Muscle of leg (tissue), 11 donors: ENCODE measurements around the gene KIAA1755. TPM values are rescaled to one million over a fixed set of nuclear protein-coding genes. Genes with fewer than 3 reads are reported as not detected.

Experiments
- DNase-seq: peaks from one replicate; pipeline ENCODE4 v3.0.0; 2013
- H3K27ac ChIP-seq: one replicate; pipeline ENCODE4 v1.5.1; 2013; ENCODE audit warnings: mild to moderate bottlenecking, low read length, control low read depth
- H3K27me3 ChIP-seq: one replicate; pipeline ENCODE4 v1.6.1; 2013; ENCODE audit warnings: low read length; ENCODE audit not compliant: control insufficient read depth, insufficient read depth
- H3K36me3 ChIP-seq: one replicate; pipeline ENCODE4 v1.6.1; 2013; ENCODE audit warnings: low read length; ENCODE audit not compliant: control insufficient read depth, insufficient read depth
- H3K4me1 ChIP-seq: one replicate; pipeline ENCODE4 v1.6.1; 2013; ENCODE audit warnings: low read length; ENCODE audit not compliant: control insufficient read depth, insufficient read depth
- H3K4me3 ChIP-seq: one replicate; pipeline ENCODE4 v1.5.1; 2013; ENCODE audit warnings: low read length, control low read depth
- H3K9me3 ChIP-seq: replicated peaks from 2 replicates; pipeline ENCODE4 v1.6.1; 2013; ENCODE audit warnings: low read depth, low read length; ENCODE audit not compliant: control insufficient read depth
- WGBS: methylation state at CpG from one replicate; pipeline ENCODE4 v1.1.5; 2013; ENCODE audit warnings: missing lambda C conversion rate; ENCODE audit not compliant: insufficient coverage; 5-methylcytosine and 5-hydroxymethylcytosine counted together
- polyA plus RNA-seq, 8 donors: library from polyadenylated mRNA; unstranded; fragments of 120-200 nt; gene quantifications; one replicate each; pipeline versions ENCODE4 v1.2.1 to v1.2.3, GENCODE V29; 2013; ENCODE audit warnings: inconsistent platforms in 1 of 8, low replicate concordance in 1 of 8; ENCODE audit not compliant: insufficient read length in 8 of 8, insufficient read depth in 1 of 8
- total RNA-seq: library from RNA; stranded (reverse); fragments of 120-200 nt; gene quantifications from one replicate; pipeline ENCODE4 v1.2.4, GENCODE V29; 2013

Gene KIAA1755
- total and polyA plus RNA-seq, 9 donors: 5.0 to 19.6 (median 9.7) TPM

DNA sequence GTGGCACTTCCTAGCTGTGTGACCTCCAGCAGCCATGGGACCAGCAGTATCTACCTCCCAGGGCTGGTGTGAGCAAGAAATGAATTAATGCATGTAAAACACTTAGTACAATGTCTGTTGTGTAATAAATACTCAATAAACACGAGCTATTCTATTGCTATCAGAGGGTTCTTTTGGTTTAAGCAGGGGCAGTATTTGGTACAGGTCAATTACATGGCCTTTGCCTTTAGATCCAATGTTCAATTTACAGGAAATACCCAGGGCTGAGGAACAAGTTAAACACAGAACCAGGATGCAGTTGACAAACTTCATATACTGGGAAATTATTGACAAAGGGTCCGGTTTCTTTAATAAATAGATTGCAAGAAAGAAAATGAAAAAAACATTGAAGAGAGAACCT, 98.4 kb downstream of the KIAA1755 start:
- no CpG with 5 or more reads among the region's 2 CpGs for WGBS
- H3K27me3 ChIP-seq: no peaks in the 10 kb centered on the region
- H3K36me3 ChIP-seq: no peaks in the 10 kb centered on the region
- H3K9me3 ChIP-seq: no peaks in the 10 kb centered on the region
- no peak for DNase-seq
- H3K4me3 ChIP-seq: no peak overlapping the region
- peaks cover 40% of the 10 kb centered on the region for H3K4me1 ChIP-seq
- H3K27ac ChIP-seq: no peak overlapping the region

DNA sequence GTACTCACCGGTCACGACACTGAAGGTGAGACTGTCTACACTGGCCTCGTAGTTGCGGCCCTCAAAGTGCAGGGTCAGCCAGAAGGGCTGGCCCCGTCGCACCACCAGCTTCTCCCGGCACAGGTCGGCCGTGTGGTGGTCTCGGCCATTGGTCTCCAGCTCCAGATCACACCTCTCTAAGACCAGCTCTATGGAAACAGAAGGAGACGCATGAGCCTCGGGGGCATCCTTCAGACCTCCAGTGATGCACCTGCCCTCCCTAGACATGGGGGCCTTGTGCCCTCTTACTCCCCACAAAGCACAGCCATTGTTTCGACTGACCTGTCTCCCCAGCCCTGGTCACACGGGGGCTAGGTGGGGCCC, 99.1 kb downstream of the KIAA1755 start:
- H3K27ac ChIP-seq: no peak overlapping the region
- H3K9me3 ChIP-seq: no peaks in the 10 kb centered on the region
- H3K36me3 ChIP-seq: no peaks in the 10 kb centered on the region
- H3K27me3 ChIP-seq: no peaks in the 10 kb centered on the region
- no peak overlapping the region for H3K4me3 ChIP-seq
- 93% methylated on average over 11 of the region's 14 CpGs for WGBS
- DNase-seq: no peak
- peaks cover 41% of the 10 kb centered on the region for H3K4me1 ChIP-seq

Other genes with a start within 250 kb of the KIAA1755 start
- 14.1 TPM for gene TTI1, start 227.3 kb downstream of the KIAA1755 start, total RNA-seq
- 10 to 100 TPM; 13.5 to 20.4 (median 15.2) TPM for gene TTI1, start 227.3 kb downstream of the KIAA1755 start, polyA plus RNA-seq
- 18.9 TPM for gene RPRD1B, start 227.0 kb downstream of the KIAA1755 start, total RNA-seq
- 10 to 100 TPM; 21.4 to 30.4 (median 24.5) TPM for gene RPRD1B, start 227.0 kb downstream of the KIAA1755 start, polyA plus RNA-seq
- 10.1 TPM for gene TGM2, start 95.5 kb downstream of the KIAA1755 start, total RNA-seq
- 10 to 100 TPM; 10.9 to 40.9 (median 14.7) TPM for gene TGM2, start 95.5 kb downstream of the KIAA1755 start, polyA plus RNA-seq
- 0.40 TPM for gene BPI, start 43.4 kb upstream of the KIAA1755 start, total RNA-seq
- gene BPI, start 43.4 kb upstream of the KIAA1755 start, polyA plus RNA-seq: 1 to 10 TPM in 3 of 8 donors, under 1 TPM in 5; 0.45 to 2.7 (median 0.86) TPM
- gene LBP, start 85.7 kb upstream of the KIAA1755 start, total RNA-seq: not detected
- gene LBP, start 85.7 kb upstream of the KIAA1755 start, polyA plus RNA-seq: under 1 TPM in 1 of 8 donors, not detected in 7; 0.08 TPM
- gene SNHG17, start 174.6 kb upstream of the KIAA1755 start, total RNA-seq: 11.4 TPM
- gene SNHG17, start 174.6 kb upstream of the KIAA1755 start, polyA plus RNA-seq: 10 to 100 TPM; 18.0 to 35.0 (median 22.7) TPM
- gene RALGAPB, start 212.1 kb upstream of the KIAA1755 start, total RNA-seq: 16.4 TPM
- gene RALGAPB, start 212.1 kb upstream of the KIAA1755 start, polyA plus RNA-seq: 10 to 100 TPM; 16.9 to 23.6 (median 18.2) TPM